Measurements from ENCODE around the gene SH3GL3. TPM values are rescaled to one million over a fixed set of nuclear protein-coding genes. Genes with fewer than 3 reads are reported as not detected.

Gene SH3GL3, protein sequence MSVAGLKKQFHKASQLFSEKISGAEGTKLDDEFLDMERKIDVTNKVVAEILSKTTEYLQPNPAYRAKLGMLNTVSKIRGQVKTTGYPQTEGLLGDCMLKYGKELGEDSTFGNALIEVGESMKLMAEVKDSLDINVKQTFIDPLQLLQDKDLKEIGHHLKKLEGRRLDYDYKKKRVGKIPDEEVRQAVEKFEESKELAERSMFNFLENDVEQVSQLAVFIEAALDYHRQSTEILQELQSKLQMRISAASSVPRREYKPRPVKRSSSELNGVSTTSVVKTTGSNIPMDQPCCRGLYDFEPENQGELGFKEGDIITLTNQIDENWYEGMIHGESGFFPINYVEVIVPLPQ
- not detected in 2 replicates for total RNA-seq

DNA sequence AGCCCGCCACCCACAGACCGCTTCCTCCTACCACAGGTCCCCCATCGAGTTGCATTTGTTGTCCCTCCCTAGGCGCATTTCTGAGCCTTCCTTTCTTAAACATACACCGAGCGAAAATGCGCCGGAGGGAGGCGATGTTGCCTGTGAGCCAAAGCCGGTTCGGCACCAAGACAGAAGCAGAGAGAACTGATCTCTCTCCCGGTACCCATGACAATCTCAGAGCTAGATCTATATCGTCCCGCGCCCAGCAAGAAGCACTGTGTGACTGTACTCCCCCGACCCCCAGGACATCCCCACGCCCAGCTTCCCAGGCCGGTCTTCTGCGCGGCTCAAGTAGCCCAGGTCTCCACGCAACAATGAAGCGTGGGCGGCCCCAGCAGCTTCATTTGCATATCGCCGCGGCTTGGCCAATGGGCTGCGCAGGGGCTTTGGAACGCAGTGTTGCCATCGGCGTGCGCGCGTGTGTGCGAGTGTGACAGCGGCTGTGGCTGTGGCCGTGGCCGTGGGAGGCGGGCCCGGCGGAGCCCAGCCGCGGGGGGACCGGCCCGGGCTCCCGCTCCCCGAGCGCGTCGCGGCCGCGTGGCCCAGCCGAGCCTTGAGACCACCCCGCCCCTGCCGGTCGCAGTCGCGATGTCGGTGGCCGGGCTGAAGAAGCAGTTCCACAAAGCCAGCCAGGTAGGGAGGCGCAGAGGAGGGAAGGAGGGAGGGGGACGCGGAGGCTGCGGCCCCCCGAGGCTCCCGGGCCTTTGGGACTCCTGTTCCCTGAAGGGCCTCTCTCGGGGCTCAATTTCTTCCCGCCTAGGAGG lies at the start of gene SH3GL3:
Gene SH3GL3, plus strand, starts transcription at position 438 of the 806 bp plus-strand sequence. Its CDS starts 193 bp downstream, at position 631.
- intact Hi-C loops (cut with micrococcal nuclease) = no loop called here

DNA sequence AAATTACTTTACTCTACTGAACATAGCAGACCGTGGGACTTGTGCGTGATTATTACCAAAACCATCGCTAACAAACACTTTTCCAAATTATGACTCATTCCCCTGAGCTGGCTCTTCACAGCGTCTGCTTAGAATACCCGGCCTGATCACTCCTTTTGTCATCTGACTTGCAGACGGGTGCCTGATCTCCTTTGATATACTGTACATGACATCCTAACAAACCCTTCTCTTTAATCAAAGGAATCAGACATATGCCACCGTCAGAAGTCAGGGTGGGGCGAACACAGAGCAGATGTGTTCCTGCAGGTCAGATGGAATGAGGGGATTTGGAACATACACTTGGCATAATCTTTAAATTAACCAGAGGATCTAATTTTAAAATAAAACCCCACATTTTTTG lies 48.5 kb upstream of the SH3GL3 start:
- intact Hi-C loops (cut with micrococcal nuclease) = no loop called here

DNA sequence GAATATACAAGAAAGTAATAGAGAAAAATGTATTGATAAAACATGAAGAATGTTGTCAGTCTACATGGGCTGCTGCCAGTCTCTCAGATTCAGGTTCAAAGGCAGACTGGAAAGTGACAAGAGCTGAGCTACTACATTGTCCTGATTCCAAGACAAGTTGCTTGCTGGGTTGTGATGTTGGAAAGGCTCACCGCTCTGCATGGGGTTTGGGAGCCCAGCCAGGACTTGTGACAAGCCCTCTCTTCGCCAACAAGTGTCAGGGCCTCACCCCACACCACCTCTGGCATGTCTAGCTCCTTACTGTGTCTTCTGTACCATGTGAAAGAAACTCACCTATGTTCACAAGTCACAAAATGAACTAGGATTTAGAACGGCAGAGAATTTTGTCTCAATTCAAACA lies 43.0 kb upstream of the SH3GL3 start:
- intact Hi-C loops (cut with micrococcal nuclease) = no loop called here

DNA sequence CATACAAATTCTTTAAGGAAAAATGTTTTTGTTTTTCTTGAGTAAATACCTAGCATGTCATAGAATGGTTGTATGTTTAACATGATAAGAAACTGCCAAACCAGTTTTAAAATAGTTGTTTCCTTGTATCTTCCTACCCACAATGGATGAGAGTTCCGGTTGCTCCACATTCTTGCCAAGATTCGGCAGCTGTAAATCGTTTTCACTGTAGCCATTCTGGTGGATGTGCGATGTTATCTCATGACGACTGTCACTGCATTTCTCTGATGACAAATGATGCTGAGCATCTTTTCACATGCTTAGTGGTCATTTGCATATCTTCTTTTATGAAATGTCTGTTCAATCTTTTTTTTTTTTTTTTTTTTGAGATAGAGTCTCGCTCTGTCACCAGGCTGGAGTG lies 36.6 kb upstream of the SH3GL3 start:
- intact Hi-C loops (cut with micrococcal nuclease) = no loop called here

DNA sequence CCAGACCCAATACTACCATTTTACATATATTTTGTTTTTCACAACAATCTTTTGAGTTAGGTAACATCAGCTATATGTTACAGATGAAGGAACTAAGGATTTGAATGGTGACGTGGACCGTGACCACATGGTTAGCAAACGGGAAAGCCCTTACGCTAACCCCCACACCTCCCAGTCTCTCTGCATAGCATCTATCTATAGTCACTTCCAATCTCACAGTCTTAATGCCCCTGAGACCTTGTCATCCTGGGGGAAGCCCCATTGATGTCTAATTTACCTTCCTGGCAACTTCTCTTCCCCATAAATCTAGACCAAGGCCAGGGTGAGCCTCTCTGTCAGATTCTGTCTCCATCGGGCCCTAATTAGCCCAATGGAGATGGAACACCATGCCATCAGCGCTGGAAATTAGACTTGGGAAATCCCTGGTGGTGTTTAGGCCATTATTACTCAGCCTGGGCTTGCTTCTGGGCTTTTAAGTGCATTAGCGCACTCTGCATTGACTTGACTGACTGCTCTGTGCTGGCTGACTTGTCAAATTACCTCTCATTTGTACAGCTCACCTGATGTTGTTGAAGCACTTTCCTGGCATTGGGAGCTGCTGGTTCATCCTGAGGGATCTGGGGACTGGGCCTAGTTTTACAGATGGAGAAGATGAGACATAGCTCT lies 34.0 kb upstream of the SH3GL3 start:
- intact Hi-C loops (cut with micrococcal nuclease) = no loop called here

DNA sequence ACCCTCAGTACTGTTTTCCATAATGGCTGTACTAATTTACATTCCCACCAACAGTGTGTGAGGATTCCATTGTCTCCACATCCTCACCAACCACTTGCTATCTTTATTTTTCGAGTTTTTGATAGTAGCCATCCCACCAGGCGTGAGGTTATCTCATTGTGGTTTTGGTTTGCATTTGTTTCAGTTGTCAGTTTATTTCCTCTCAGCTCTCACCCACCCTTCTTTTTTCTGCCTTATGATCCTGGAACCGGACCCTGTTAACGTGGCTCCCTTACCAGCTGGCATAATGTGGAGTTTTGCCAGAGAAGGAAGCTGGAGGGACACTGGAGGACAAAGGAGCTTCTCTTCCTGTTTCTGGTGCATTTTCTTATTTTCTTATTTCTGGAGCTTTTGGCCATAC lies 25.1 kb upstream of the SH3GL3 start:
- intact Hi-C loops (cut with micrococcal nuclease) = no loop called here

DNA sequence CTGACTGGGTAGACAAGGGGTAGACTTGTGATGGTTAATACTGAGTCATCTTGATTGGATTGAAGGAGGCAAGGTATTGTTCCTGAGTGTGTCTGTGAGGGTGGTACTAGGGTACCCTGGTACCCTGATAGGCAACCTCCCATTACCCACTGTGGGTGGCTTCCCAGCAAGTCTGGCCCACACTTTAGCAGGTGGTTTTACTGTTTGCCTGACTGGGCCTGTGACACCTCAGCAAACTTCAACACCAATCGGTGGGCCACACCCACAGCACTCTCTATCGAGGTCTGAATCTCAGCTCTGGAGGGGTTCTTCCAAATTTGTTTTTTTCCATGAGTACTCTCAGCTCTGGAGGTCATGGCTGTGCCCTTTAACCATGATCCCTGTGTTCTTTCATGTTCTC lies 24.6 kb upstream of the SH3GL3 start:
- intact Hi-C loops (cut with micrococcal nuclease) = no loop called here

DNA sequence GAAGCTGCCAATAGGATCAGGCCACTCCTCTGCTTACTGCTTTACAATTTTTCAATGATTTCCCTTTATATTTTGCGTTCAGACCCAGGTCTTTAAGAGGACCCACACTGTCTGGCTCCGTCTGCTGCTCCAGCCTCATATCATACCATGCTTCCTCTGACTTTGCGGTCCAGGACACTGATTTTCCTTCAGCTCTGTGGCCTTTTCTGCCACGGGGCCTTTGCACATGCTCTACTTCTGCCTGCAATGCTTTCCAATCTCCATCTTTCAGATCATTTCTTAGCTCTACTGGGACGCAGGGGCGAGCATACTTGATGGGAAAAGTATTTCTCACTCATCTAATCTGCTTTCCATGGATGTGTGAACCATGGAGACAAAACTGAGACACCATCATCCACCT lies 23.0 kb upstream of the SH3GL3 start:
- intact Hi-C loops (cut with micrococcal nuclease) = no loop called here

DNA sequence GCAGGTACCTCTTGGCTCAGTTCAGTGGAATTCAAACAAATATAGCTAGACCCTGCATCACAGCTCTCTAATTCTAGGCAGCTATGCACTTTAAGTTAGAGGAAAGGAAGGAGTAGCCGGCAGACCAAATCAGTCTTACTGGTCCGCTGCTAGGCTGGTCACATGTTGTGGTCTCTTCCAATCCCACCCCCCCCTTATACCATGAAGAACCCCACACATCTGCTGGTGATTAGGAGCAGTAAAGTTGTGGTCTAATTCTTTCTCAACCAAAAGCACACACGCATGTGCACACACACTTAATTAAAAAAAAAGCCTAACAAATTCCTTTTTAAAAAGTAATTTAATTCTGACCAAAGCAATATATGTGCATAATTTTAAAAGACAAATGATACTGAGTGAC lies 16.7 kb upstream of the SH3GL3 start:
- intact Hi-C loops (cut with micrococcal nuclease) = no loop called here

DNA sequence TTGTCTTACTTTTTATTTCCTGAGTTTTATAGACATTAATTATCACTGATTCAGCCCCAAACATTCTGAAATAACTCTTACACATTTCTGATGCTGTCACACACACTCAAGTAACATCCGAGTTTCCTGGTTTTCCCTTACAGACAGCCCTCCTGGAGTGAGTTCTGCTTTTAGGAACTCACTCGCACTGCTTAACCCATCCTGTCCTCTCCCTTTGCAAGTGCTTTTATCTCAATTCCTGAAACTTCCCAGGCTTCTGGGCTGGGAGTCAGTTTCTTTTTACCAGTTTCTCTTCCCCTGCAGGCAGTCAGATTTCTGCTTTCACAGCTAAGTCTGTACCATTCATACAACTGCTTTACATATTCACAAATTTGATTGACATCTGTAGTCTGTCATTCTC lies 15.6 kb upstream of the SH3GL3 start:
- intact Hi-C loops (cut with micrococcal nuclease) = no loop called here

DNA sequence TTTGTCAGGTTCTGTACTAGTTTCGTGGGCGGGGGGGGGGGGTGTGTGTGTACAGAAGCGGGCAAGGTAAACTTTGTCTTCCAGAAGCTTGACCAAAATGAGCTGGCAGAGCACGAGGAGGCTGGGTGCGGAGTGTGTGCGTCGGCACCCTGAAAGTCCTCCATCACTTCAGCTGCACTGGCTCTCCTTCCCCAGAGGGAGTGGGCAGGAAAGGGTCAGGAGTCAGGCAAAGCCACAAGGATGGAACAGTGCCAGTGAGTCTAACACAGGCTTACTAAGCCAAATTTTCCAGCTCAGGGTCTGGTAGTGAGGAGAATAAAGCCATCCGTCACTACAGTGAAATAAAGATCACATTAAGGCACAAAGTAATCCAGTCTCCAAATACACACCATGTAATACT lies 11.9 kb upstream of the SH3GL3 start:
- intact Hi-C loops (cut with micrococcal nuclease) = no loop called here

DNA sequence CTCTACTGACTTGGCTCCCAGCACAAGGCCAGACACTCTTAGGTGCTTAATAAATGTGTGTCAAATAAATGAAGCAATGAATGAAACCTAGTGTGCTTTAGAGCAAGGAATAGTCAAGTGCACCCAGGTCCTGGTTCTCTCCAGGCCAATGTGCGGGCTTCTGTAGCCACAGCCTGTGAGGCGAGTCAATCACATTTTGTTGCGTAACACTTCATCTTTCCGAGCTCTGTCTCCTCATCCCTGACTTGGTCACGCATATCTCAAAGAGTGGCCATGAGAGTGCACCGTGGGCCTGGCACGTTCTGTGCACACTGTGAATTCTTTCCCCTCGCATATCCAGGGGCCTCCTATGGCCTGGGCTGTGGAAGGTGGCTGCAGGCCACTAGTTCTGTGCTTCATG lies 11.4 kb upstream of the SH3GL3 start:
- intact Hi-C loops (cut with micrococcal nuclease) = no loop called here

DNA sequence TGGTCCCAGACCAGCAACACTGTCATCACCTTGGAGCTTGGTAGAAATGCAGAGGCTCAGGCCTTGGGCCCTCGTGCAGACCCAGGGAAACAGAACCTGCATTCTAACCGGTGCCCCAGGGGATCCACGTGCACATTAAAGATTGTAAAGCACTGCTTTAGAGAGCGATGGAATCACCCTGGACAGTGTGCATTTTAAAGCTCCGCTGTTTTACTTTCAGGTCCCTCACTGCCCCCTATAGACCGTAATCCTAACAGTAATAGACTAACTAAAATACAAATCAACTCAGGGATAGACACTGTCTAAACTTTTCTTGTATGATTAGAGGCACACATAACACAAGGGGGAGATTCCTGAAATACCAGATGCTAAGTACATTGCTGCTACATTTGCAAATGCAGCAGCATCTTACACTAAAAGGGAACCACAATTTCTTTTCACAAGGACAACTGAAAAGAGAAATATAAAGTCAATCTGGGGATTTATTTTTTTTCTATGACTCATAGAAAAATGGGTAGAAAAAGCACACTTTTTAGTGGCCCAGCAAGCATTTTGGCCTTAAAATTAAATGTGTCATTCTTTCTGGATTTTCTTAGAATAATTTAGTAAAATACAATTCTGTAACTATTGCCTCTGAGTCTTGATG lies 10.5 kb upstream of the SH3GL3 start:
- intact Hi-C loops (cut with micrococcal nuclease) = no loop called here

DNA sequence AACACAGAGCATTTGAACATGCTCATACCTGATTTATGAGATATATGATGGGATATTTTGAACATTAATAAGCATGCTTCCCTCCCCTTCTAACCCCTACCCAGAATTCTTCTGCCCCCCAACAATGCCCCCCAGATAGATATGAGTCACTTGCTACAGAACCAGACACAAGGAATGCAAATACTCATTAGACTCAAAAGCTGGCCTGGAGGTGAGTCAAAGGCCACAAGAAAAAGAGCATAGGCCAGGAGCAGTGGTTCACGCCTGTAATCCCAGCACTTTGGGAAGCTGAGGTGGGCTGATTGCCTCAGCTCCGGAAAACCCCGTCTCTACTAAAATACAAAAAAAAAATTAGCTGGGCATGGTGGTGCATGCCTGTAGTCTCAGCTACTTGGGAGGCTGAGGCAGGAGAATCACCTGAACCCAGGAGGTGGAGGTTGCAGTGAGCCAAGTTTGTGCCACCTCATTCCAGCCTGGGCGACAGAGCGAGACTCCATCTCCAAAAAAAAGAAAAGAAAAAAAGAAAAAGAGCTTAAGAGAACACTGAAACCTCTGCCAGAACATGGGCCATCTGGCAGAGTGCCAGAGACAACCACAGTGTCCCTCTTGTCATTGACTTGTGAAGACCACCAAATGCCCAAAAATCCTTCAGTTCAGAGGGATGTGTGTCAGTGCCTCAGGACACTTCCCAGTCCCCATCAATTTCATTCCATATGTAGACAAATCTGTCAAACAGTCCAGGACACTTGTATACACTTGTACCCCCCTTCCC lies 3.9 kb upstream of the SH3GL3 start:
- intact Hi-C loops (cut with micrococcal nuclease) = no loop called here

DNA sequence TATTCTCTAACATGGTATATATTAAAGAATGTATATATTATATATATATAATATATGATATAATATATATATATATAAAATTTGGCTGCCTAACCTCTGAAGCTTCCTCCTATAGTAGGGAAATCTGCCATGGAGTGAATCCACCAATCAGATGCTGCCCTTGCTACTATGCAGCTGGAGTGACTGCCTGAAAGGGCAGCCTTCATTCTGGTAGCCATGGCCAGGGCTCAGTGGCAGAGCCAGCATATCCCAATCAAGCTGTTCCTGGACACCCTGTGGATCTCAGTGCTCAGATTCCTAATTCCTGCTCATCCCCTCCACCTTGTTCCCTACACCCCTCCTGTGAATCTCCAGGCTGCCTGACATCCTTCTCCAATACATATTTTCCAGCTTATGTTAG lies 2.2 kb upstream of the SH3GL3 start:
- intact Hi-C loops (cut with micrococcal nuclease) = no loop called here

DNA sequence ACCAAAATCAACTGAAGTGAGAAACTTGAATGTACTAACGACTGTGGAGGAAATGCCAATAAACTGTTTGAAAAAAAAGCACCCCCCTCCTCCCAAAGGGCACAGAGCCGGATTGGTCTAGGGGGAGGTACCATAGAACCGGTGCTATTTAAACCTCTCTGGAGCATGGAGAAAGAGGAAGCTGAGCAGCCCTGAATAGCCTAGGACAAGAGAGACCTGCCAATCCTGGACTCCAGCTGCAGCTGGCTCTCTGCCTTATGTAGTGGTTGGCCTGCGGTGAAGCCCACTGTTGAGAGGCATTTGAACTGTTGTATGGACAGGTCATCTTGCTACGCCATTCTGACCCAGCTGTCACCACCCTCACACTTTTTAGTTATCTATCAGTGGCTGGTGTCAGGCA lies 1.5 kb upstream of the SH3GL3 start:
- intact Hi-C loops (cut with micrococcal nuclease) = no loop called here

DNA sequence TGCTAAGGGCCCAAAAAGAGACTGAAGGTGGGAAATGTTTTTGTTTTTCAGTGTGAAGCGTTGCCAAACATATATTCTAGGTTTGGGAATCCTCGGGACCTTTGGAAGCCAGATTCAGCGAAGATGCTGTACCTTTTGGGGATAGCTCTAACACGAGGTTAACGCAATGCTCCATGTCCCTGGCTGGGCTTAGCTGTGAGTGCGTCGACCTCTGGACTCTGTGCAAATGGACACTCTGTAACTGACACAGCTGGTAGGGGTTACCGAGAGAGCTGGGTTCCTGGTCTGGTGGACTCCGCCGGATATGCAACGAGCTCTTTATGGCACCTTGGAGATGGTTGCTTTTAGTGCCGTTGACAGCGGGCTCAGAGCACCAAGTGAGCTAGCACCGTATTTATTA lies 724 bp upstream of the SH3GL3 start:
- intact Hi-C loops (cut with micrococcal nuclease) = no loop called here

DNA sequence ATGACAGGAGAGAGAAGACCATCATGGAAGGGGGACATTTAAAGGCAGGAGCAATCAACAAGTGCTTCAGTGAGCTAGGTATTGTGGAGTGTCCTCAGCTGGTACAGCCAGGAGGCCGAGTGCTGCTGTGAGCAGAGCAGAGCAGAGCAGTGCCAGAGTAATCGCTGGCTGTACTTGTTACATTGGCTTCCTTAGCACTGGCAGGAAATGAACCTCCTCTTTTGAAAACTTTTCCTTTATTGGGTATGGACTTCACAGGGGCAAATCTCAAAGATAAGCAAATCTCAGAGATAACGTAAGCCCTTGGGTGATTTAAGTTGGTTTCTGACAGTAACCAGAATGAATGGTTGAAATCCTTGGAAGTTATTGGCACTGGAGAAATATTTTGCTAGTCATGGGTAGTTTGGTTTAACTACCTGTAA lies 2.1 kb downstream of the SH3GL3 start:
- intact Hi-C loops (cut with micrococcal nuclease) = no loop called here

DNA sequence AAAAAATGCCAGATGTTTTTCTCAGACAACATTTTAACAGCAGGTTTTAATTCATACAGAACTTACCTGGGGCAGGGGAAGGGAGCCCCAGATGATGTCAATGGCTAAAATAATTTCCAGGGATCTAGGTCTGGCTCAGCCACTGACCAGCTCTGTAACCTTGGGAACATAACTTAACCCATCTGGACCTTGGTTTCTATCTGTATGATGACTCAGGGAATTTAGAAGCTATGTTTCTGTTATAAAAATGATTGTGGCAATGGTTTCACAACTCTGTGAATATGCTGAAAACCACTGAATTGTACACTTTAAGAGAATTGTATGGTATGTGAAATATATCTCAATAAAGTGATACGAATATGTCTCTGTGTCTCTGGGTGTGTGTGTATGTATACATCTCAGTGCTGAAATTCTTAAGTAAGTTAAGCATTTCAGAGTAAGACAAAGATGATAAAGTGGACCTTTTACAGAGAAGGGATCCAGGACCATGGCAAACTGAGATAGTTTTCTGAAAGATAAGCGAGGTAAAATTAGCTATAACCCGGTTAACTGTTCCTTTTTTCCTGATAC lies 2.9 kb downstream of the SH3GL3 start:
- intact Hi-C loops (cut with micrococcal nuclease) = no loop called here

DNA sequence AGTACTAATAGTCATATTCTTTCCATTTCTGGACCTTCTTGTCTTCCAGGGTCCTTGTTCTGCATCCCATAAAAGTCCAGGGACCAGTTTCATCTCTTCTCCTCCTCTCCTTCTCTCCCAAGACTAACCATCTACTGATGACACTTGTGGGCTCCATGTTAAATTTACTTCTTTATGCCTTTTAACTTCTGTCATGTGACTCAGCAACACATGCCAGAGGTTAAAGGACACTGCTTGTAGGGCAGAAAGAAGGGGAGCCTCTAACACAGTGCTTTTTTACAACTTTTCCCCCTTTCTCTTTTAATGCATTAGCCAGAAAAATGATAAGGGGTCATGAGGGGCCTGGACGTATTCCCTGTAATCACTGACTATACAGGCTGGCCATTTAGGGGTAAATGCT lies 10.0 kb downstream of the SH3GL3 start:
- intact Hi-C loops (cut with micrococcal nuclease) = no loop called here

DNA sequence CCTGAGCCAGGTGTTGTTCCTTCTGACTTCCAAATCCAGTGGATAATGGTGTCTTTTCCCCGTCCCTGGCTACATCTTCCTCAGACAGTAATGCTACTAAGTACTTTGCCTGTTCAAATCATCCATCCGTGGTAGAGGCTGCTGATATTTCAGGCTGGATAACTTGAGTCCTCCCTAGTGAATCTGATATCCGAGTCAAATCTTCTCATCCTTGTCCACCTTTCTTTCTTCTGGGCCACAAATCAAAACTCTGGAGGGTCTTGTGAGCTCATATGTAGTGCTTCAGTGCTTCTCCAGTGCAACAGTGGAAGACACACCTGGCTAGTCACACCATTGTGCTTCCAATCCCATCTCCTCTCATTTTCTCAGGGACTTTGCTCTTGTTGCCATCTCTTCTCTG lies 11.2 kb downstream of the SH3GL3 start:
- intact Hi-C loops (cut with micrococcal nuclease) = no loop called here

Data from T-helper 2 cell treated with Interferon-gamma antibody and Interleukin-4, amounts not matched to agents 100 ng/mL and 5 ng/mL, for 36 hours (primary cell).